HCT116 (cell line): Measurements from ENCODE around the gene SCPEP1. TPM values are rescaled to one million over a fixed set of nuclear protein-coding genes. Genes with fewer than 3 reads are reported as not detected.
A peak's percentile ranks its signal among the peaks of the same experiment; 100 is the strongest.

Experiments used
- ATAC-seq: fragments of 200-7000 bp; cut with Tn5 transposase; 2 replicates; pipeline ENCODE4 v1.9.1; 2020; ENCODE audit warnings: mild to moderate bottlenecking, moderate library complexity
- BruUV-seq: library from RNA; stranded (reverse); fragments of 400-500 nt; replicated peaks from 2 replicates; lab custom pipeline; 2021; lab: Mats Ljungman, UMichigan
- CTCF ChIA-PET: fragments of 300-600 bp; sonication (Branson Sonifier 250); formaldehyde crosslinking; loops from one replicate; lab custom pipeline; 2021; ENCODE audit warnings: antibody characterized with exemption; lab: Charles Lee
- POLR2A ChIA-PET: fragments of 300-600, 350-600 bp; sonication (Branson Sonifier 250); formaldehyde crosslinking; loops from one replicate; lab custom pipeline; 2021; ENCODE audit warnings: antibody characterized with exemption; lab: Charles Lee
- RAD21 ChIA-PET, 2 experiments: fragments of 300-600 bp; sonication (Branson Sonifier 250); formaldehyde crosslinking; loops; one replicate each; lab custom pipeline; 2023; ENCODE audit warnings: low total read pairs in 2 of 2; ENCODE audit not compliant: uncharacterized antibody in 2 of 2, unreplicated experiment in 2 of 2, low non-redundant PET in 1 of 2; lab: Charles Lee
- DNase-seq: peaks from one replicate; pipeline ENCODE4 v3.0.0-alpha.2; 2010; ENCODE audit warnings: low read depth, low spot score
- H2AFZ ChIP-seq: fragments of 200-600 bp; shearing (Covaris generic), sonication (generic); 2 replicates; pipeline ENCODE4 v1.6.1; 2017; ENCODE audit warnings: low read depth, mixed run types, mixed read lengths, antibody characterized with exemption, low read length; ENCODE audit not compliant: poor library complexity, severe bottlenecking
- H3K27ac ChIP-seq: 2 replicates; pipeline ENCODE4 v1.5.1; 2012; ENCODE audit warnings: low read depth, low read length
- H3K27me3 ChIP-seq: fragments of 200-600 bp; sonication (generic); 2 replicates; pipeline ENCODE4 v1.6.1; 2016; ENCODE audit warnings: mixed run types, low read length, mixed read lengths; ENCODE audit not compliant: insufficient read depth
- H3K36me3 ChIP-seq, 2 experiments: fragments of 200-500 bp in 1 of 2; fragments of 200-600 bp in 1 of 2; sonication (Bioruptor generic) in 1 of 2; sonication (generic) in 1 of 2; 2 replicates each; pipeline versions ENCODE4 v1.5.1 to v1.6.1; 2014 to 2016; ENCODE audit warnings: low read length in 2 of 2, inconsistent platforms in 1 of 2, mixed read lengths in 1 of 2, mixed run types in 1 of 2; ENCODE audit not compliant: insufficient read depth in 2 of 2, control insufficient read depth in 1 of 2
- H3K4me1 ChIP-seq, 2 experiments: fragments of 200-600 bp in 1 of 2; sonication (generic) in 1 of 2; 2 replicates each; pipeline versions ENCODE4 v1.5.1 to v1.6.1; 2012 to 2017; ENCODE audit warnings: low read length in 2 of 2, inconsistent platforms in 1 of 2, mild to moderate bottlenecking in 1 of 2, mixed read lengths in 1 of 2, mixed run types in 1 of 2, moderate library complexity in 1 of 2; ENCODE audit not compliant: insufficient read depth in 2 of 2, control insufficient read depth in 1 of 2
- H3K4me2 ChIP-seq: fragments of 200-600 bp; sonication (generic); 2 replicates; pipeline ENCODE4 v1.6.1; 2017; ENCODE audit warnings: mixed run types, low read length, mixed read lengths
- H3K4me3 ChIP-seq, 2 experiments: fragments of 200-600 bp in 1 of 2; sonication (generic) in 1 of 2; replicated peaks in 1 of 2; 2 replicates each; pipeline ENCODE4 v1.5.1; 2011 to 2016; ENCODE audit warnings: low read length in 2 of 2, control low read depth in 1 of 2, low read depth in 1 of 2, mild to moderate bottlenecking in 1 of 2, mixed read lengths in 1 of 2, mixed run types in 1 of 2
- H3K79me2 ChIP-seq: fragments of 200-600 bp; sonication (generic); 2 replicates; pipeline ENCODE4 v1.6.1; 2017; ENCODE audit warnings: mild to moderate bottlenecking, mixed run types, low read length, moderate library complexity, mixed read lengths; ENCODE audit not compliant: insufficient read depth
- H3K9ac ChIP-seq: fragments of 200-600 bp; sonication (generic); 2 replicates; pipeline ENCODE4 v1.6.1; 2016; ENCODE audit warnings: low read length, mixed read lengths
- H3K9me2 ChIP-seq: fragments of 200-600 bp; sonication (generic), shearing (Covaris generic); 2 replicates; pipeline ENCODE4 v1.6.1; 2017; ENCODE audit warnings: mixed run types, mild to moderate bottlenecking, moderate library complexity; ENCODE audit not compliant: insufficient read depth
- H3K9me3 ChIP-seq, 2 experiments: fragments of 200-500 bp in 1 of 2; fragments of 200-600 bp in 1 of 2; sonication (Bioruptor generic) in 1 of 2; sonication (generic) in 1 of 2; 2 replicates each; pipeline ENCODE4 v1.6.1; 2014 to 2017; ENCODE audit warnings: low read length in 2 of 2, mixed read lengths in 2 of 2, inconsistent platforms in 1 of 2, low read depth in 1 of 2, mild to moderate bottlenecking in 1 of 2, mixed run types in 1 of 2, moderate library complexity in 1 of 2; ENCODE audit not compliant: control insufficient read depth in 1 of 2, insufficient read depth in 1 of 2
- H4K20me1 ChIP-seq: fragments of 200-600 bp; sonication (generic), shearing (Covaris generic); 2 replicates; pipeline ENCODE4 v1.6.1; 2017; ENCODE audit warnings: mixed run types, mild to moderate bottlenecking, moderate library complexity; ENCODE audit not compliant: insufficient read depth
- ATF3 ChIP-seq: IDR thresholded peaks from 2 replicates; pipeline ENCODE4 v1.6.1; 2012
- CEBPB ChIP-seq: IDR thresholded peaks from 2 replicates; pipeline ENCODE4 v1.6.1; 2012; ENCODE audit warnings: low read depth
- ELF1 ChIP-seq: IDR thresholded peaks from 2 replicates; pipeline ENCODE4 v1.6.1; 2012; ENCODE audit warnings: low read depth, borderline replicate concordance
- MAX ChIP-seq: IDR thresholded peaks from 2 replicates; pipeline ENCODE4 v1.6.1; 2012
- POLR2AphosphoS5 ChIP-seq: IDR thresholded peaks from 2 replicates; pipeline ENCODE4 v1.6.1; 2011; ENCODE audit warnings: mild to moderate bottlenecking, low read depth, low read length, moderate library complexity
- RAD21 ChIP-seq: IDR thresholded peaks from 2 replicates; pipeline ENCODE4 v1.6.1; 2012; ENCODE audit warnings: low read depth, mild to moderate bottlenecking
- TCF7L2 ChIP-seq: IDR thresholded peaks from 2 replicates; pipeline ENCODE4 v1.7.0; 2011; ENCODE audit warnings: borderline replicate concordance, inconsistent platforms; ENCODE audit not compliant: insufficient read depth, insufficient read length; ENCODE audit errors: extremely low read depth
- ZBTB33 ChIP-seq: IDR thresholded peaks from 2 replicates; pipeline ENCODE4 v1.6.1; 2011; ENCODE audit warnings: mild to moderate bottlenecking, low read length, moderate library complexity; ENCODE audit not compliant: insufficient replicate concordance; ENCODE audit errors: extremely low read depth
- intact Hi-C: fragments of 100-400 bp; cut with micrococcal nuclease; formaldehyde crosslinking; loops from 2 replicates; pipeline ENCODE4 v1.10.0; 2022
- total RNA-seq: library from RNA; stranded (reverse); gene quantifications from one replicate; pipeline ENCODE4 v1.2.1, GENCODE V29; 2021; ENCODE audit not compliant: unreplicated experiment

Gene SCPEP1
- total RNA-seq, 1 experiment from 2014 or later: 28.3 TPM

GRCh38 chr17:57001541-57001940 lies 23.6 kb downstream of the SCPEP1 start:
- POLR2A ChIA-PET: no interaction called here
- no peak for DNase-seq
- Histone ChIP-seq H2AFZ (no peak overlapping the region), H3K9ac (no peak overlapping the region), H3K9me2 (no peaks in the 10 kb centered on the region), H3K27ac (no peak overlapping the region), H3K4me1 (0 out of 4 replicates have a peak, but pooled peaks cover 0 to 3% of the 10 kb centered on the region in 2 experiments), H3K79me2 (no peaks in the 10 kb centered on the region), H3K27me3 (no peaks in the 10 kb centered on the region), H3K9me3 (no peaks in the 10 kb centered on the region), H3K4me2 (no peak overlapping the region), H4K20me1 (no peaks in the 10 kb centered on the region), H3K36me3 (no peaks in the 10 kb centered on the region), H3K4me3 (no peak overlapping the region)
- intact Hi-C loops: no loop called here
- RAD21 ChIA-PET: no interaction called here
- CTCF ChIA-PET: no interaction called here
- ATAC-seq: no peak
- no TSS peak for BruUV-seq
- no peak for TF ChIP-seq CEBPB
- TF ChIP-seq RAD21: peak; percentile 41

GRCh38 chr17:57002904-57003303 lies 25.0 kb downstream of the SCPEP1 start:
- H3K79me2 ChIP-seq: no peaks in the 10 kb centered on the region
- H3K9me2 ChIP-seq: no peaks in the 10 kb centered on the region
- H3K9ac ChIP-seq: no peak overlapping the region
- H3K36me3 ChIP-seq: no peaks in the 10 kb centered on the region
- no peak for TF ChIP-seq ATF3
- TF ChIP-seq ZBTB33: no peak
- no peak for TF ChIP-seq MAX
- TF ChIP-seq POLR2AphosphoS5: no peak
- TF ChIP-seq ELF1: no peak
- TF ChIP-seq TCF7L2: no peak
- H4K20me1 ChIP-seq: no peaks in the 10 kb centered on the region
- no peaks in the 10 kb centered on the region for H3K27me3 ChIP-seq
- RAD21 ChIA-PET: no interaction called here
- no peak overlapping the region for H3K4me3 ChIP-seq
- H3K4me1 ChIP-seq: 0 out of 4 replicates have a peak, but pooled peaks cover 0 to 3% of the 10 kb centered on the region in 2 experiments
- intact Hi-C loops: no loop called here
- POLR2A ChIA-PET: no interaction called here
- no peak overlapping the region for H3K4me2 ChIP-seq
- CTCF ChIA-PET: no interaction called here
- no peak overlapping the region for H3K27ac ChIP-seq
- BruUV-seq: no TSS peak
- DNase-seq (no peak), ATAC-seq (no peak)
- no peaks in the 10 kb centered on the region for H3K9me3 ChIP-seq
- no peak overlapping the region for H2AFZ ChIP-seq
